Stimulated activated CD4-positive, alpha-beta T cell treated with anti-CD3 and anti-CD28 coated beads, Interleukin-4, amount 100 ng/mL, for 48 hours (primary cell): ENCODE measurements around the gene FDPS.
A peak's percentile ranks its signal among the peaks of the same experiment; 100 is the strongest.

Experiments
- DNase-seq, 2 donors: peaks; one replicate each; pipeline ENCODE4 v3.0.0-alpha.2; 2020; ENCODE audit warnings: low read depth in 2 of 2

Gene FDPS

GRCh38 chr1:155308493-155309422 lies at the start of gene FDPS:
FDPS (plus strand) TSS chr1:155308866; CDS start chr1:155309790, 924 bp downstream.
- peak; percentile 88 to 97 for DNase-seq

- no peak for DNase-seq
Observed at GRCh38 chr1:155260276-155260675, 48.4 kb upstream of the FDPS start.

GRCh38 chr1:155261493-155261851 lies 47.2 kb upstream of the FDPS start:
- DNase-seq, result no peak

- DNase-seq, result peak; percentile 70 to 88
Observed at GRCh38 chr1:155261852-155262673, 46.6 kb upstream of the FDPS start, which contains the start of gene SCAMP3. SCAMP3 (minus strand) TSS chr1:155262360; CDS start chr1:155262151, 209 bp downstream.

- no peak for DNase-seq
Observed at GRCh38 chr1:155263067-155263466, 45.6 kb upstream of the FDPS start.

- no peak for DNase-seq
Observed at GRCh38 chr1:155266553-155266952, 42.1 kb upstream of the FDPS start.

GRCh38 chr1:155267373-155267772 lies 41.3 kb upstream of the FDPS start:
- DNase-seq, result no peak

- DNase-seq, result no peak
Observed at GRCh38 chr1:155268630-155269029, 40.0 kb upstream of the FDPS start.

- DNase-seq, result no peak
Observed at GRCh38 chr1:155269381-155269780, 39.3 kb upstream of the FDPS start.

GRCh38 chr1:155272466-155273342 lies 36.0 kb upstream of the FDPS start:
- no peak for DNase-seq

- DNase-seq, result peak; percentile 96 to 98
Observed at GRCh38 chr1:155273343-155274245, 35.1 kb upstream of the FDPS start, which contains the start of gene CLK2. CLK2 (minus strand) TSS chr1:155273504; CDS start chr1:155270977, 2,527 bp downstream.

- peak; percentile 92 to 97 for DNase-seq
Observed at GRCh38 chr1:155277070-155277901, 31.4 kb upstream of the FDPS start, which contains the start of gene HCN3. HCN3 (plus strand) TSS chr1:155277463; CDS start chr1:155277591, 128 bp downstream.

GRCh38 chr1:155277902-155278688 lies 30.6 kb upstream of the FDPS start:
- peak; percentile 64 to 81 for DNase-seq

- no peak for DNase-seq
Observed at GRCh38 chr1:155278689-155279160, 29.9 kb upstream of the FDPS start.

- no peak for DNase-seq
Observed at GRCh38 chr1:155279268-155279667, 29.4 kb upstream of the FDPS start.

- DNase-seq, result no peak
Observed at GRCh38 chr1:155282488-155283091, 26.1 kb upstream of the FDPS start.

- DNase-seq, result no peak
Observed at GRCh38 chr1:155284476-155284875, 24.2 kb upstream of the FDPS start.

- no peak for DNase-seq
Observed at GRCh38 chr1:155285063-155285462, 23.6 kb upstream of the FDPS start.
